ENCODE measurements around the gene NAV3.

The NAV3 gene

GRCh38 chr12:77992760-77993159 is 162.1 kb downstream of the NAV3 start:
- DNase-seq: no peak

- DNase-seq: no peak
These were observed 163.0 kb downstream of the NAV3 start for GRCh38 chr12:77993658-77994057.

GRCh38 chr12:77995436-77996167 is 164.9 kb downstream of the NAV3 start:
- DNase-seq: no peak

GRCh38 chr12:77996670-77997069 is 166.0 kb downstream of the NAV3 start:
- no peak for DNase-seq

GRCh38 chr12:77998236-77998786 is 167.6 kb downstream of the NAV3 start:
- no peak for DNase-seq

GRCh38 chr12:77999074-77999715 is 168.5 kb downstream of the NAV3 start:
- no peak for DNase-seq

- DNase-seq: peak; percentile 45
These were observed 172.2 kb downstream of the NAV3 start for GRCh38 chr12:78002878-78003277.

- peak; percentile 71 for DNase-seq
These were observed 173.8 kb downstream of the NAV3 start for GRCh38 chr12:78004249-78005093.

- no peak for DNase-seq
These were observed 174.4 kb downstream of the NAV3 start for GRCh38 chr12:78005094-78005492.

- no peak for DNase-seq
These were observed 176.5 kb downstream of the NAV3 start for GRCh38 chr12:78007173-78007572.

GRCh38 chr12:78009031-78009430 is 178.3 kb downstream of the NAV3 start:
- DNase-seq: no peak

- no peak for DNase-seq
These were observed 187.6 kb downstream of the NAV3 start for GRCh38 chr12:78018171-78018910.

GRCh38 chr12:78018939-78019338 is 188.2 kb downstream of the NAV3 start:
- DNase-seq: no peak

GRCh38 chr12:78028426-78028825 is 197.7 kb downstream of the NAV3 start:
- no peak for DNase-seq

- DNase-seq: no peak
These were observed 203.3 kb downstream of the NAV3 start for GRCh38 chr12:78034025-78034424.

GRCh38 chr12:78035901-78036606 is 205.4 kb downstream of the NAV3 start:
- peak; percentile 84 for DNase-seq

GRCh38 chr12:78036874-78037273 is 206.2 kb downstream of the NAV3 start:
- DNase-seq: peak; percentile 52

GRCh38 chr12:78037707-78038106 is 207.0 kb downstream of the NAV3 start:
- DNase-seq: peak; percentile 47

GRCh38 chr12:78038541-78038940 is 207.8 kb downstream of the NAV3 start:
- no peak for DNase-seq

GRCh38 chr12:78038986-78039385 is 208.3 kb downstream of the NAV3 start:
- no peak for DNase-seq

GRCh38 chr12:78040111-78040510 is 209.4 kb downstream of the NAV3 start:
- DNase-seq: no peak

GRCh38 chr12:78050790-78051189 is 220.1 kb downstream of the NAV3 start:
- DNase-seq: no peak

All from NCI-H2227 treated with DMSO at 0.1 percent for 48 hours (cell line).